Thyroid gland (tissue), 4 donors: ENCODE measurements around the gene TCF12.

Source experiments
- POLR2A ChIP-seq, 2 donors: fragments of 450-650 bp; IDR thresholded peaks; one replicate each; pipeline ENCODE4 v1.6.1; 2017; ENCODE audit warnings: antibody characterized with exemption in 2 of 2, mild to moderate bottlenecking in 2 of 2, moderate library complexity in 1 of 2
- TF ChIP-seq, protein P1 (sequence below), 6 experiments: fragments of 200-600 bp in 3 of 6; fragments of 450-650 bp in 3 of 6; sonication (generic) in 3 of 6; IDR thresholded peaks; one replicate each; pipeline ENCODE4 v1.5.1; 2016 to 2019; ENCODE audit warnings: antibody characterized with exemption in 6 of 6, mild to moderate bottlenecking in 2 of 6, inconsistent platforms in 1 of 6, moderate library complexity in 1 of 6

DNA sequence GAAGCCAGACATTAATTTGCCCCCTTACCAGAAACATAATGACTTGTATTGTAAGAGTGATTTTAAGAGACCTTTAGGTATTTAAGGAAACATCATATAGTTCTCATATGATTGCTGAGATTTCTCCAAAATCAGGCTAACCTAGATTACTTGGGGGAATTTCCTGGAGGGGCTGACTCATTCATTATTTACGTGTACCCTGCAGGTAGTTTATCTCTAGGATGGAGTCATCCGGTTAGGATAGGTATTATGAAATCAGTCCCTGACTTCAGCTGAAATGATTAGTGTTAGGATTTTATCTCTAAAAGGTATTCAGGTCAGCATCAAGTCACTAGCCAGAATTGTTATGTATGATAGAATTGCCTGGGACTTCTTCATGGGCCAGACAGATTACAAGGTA is 97.5 kb downstream of the TCF12 start:
- TF ChIP-seq, protein P1, sequence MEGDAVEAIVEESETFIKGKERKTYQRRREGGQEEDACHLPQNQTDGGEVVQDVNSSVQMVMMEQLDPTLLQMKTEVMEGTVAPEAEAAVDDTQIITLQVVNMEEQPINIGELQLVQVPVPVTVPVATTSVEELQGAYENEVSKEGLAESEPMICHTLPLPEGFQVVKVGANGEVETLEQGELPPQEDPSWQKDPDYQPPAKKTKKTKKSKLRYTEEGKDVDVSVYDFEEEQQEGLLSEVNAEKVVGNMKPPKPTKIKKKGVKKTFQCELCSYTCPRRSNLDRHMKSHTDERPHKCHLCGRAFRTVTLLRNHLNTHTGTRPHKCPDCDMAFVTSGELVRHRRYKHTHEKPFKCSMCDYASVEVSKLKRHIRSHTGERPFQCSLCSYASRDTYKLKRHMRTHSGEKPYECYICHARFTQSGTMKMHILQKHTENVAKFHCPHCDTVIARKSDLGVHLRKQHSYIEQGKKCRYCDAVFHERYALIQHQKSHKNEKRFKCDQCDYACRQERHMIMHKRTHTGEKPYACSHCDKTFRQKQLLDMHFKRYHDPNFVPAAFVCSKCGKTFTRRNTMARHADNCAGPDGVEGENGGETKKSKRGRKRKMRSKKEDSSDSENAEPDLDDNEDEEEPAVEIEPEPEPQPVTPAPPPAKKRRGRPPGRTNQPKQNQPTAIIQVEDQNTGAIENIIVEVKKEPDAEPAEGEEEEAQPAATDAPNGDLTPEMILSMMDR (IDR thresholded peaks at IDR 0.05): no peak
- TF ChIP-seq POLR2A (IDR thresholded peaks at IDR 0.05): no peak
